Measurements from ENCODE around the gene DPH7.

DNA sequence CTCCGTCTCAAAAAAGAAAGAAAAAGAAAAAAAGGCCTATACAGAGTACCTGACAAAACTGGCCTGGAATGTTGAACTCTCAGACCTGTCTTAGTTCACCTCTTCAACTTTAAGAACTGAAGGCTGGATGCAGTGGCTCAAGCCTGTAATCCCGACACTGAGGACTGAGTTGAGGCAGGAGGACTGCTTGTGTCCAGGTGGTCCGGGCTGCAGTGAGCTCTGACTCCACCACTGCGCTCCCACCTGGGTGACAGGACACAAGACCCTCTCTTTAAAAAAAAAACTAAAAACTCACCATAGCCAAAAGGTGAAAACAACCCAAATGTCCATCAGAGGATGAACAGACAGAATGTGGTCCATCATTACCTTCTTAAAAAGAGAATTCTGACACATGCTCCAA, 20.6 kb downstream of the DPH7 start:
- TF ChIP-seq EP300 (IDR thresholded peaks at IDR 0.05) (no peak), EHMT2 (IDR thresholded peaks at IDR 0.05; ENCODE audit: low read depth) (no peak), MAX (IDR thresholded peaks at IDR 0.05) (no peak), CTCF (IDR thresholded peaks at IDR 0.05) (no peak), REST (IDR thresholded peaks at IDR 0.05) (no peak), CHD4 (IDR thresholded peaks at IDR 0.05; ENCODE audit: borderline replicate concordance) (no peak), RFX5 (IDR thresholded peaks at IDR 0.05) (no peak), POLR2A (IDR thresholded peaks at IDR 0.05; ENCODE audit: low read length) (no peak), RAD21 (conservative IDR thresholded peaks at IDR 0.05 in 1 of 2, IDR thresholded peaks at IDR 0.05 in 1 of 2) (no peak), BHLHE40 (IDR thresholded peaks at IDR 0.05; ENCODE audit: low read depth, low read length) (no peak), EHF (CRISPR knock-in tag; IDR thresholded peaks at IDR 0.05) (no peak), POLR2AphosphoS2 (conservative IDR thresholded peaks at IDR 0.05; ENCODE audit: low read length) (no peak)
- TF ChIP-seq, protein P1, sequence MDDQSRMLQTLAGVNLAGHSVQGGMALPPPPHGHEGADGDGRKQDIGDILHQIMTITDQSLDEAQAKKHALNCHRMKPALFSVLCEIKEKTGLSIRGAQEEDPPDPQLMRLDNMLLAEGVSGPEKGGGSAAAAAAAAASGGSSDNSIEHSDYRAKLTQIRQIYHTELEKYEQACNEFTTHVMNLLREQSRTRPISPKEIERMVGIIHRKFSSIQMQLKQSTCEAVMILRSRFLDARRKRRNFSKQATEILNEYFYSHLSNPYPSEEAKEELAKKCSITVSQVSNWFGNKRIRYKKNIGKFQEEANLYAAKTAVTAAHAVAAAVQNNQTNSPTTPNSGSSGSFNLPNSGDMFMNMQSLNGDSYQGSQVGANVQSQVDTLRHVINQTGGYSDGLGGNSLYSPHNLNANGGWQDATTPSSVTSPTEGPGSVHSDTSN (IDR thresholded peaks at IDR 0.05) = no peak

Measured in A549 (cell line).